NT2/D1 (cell line): Measurements from ENCODE around the gene OPCML.

Source experiments
- DNase-seq: peaks from one replicate; pipeline ENCODE4 v3.0.0-alpha.2; 2011; ENCODE audit warnings: low read depth, low spot score
- H3K27me3 ChIP-seq: 2 replicates; pipeline ENCODE4 v1.6.0; 2011; ENCODE audit warnings: mild to moderate bottlenecking; ENCODE audit not compliant: insufficient read length, insufficient read depth
- H3K36me3 ChIP-seq: 2 replicates; pipeline ENCODE4 v1.6.1; 2011; ENCODE audit warnings: mild to moderate bottlenecking, low read length, mixed read lengths; ENCODE audit not compliant: insufficient read depth, insufficient read length
- H3K4me1 ChIP-seq: 2 replicates; pipeline ENCODE4 v1.5.1; 2011; ENCODE audit not compliant: insufficient read depth, insufficient read length
- H3K4me3 ChIP-seq: 2 replicates; pipeline ENCODE4 v1.5.1; 2011; ENCODE audit warnings: low read depth; ENCODE audit not compliant: insufficient read length
- H3K9ac ChIP-seq: 2 replicates; pipeline ENCODE4 v1.6.0; 2011; ENCODE audit warnings: low read depth; ENCODE audit not compliant: insufficient read length
- H3K9me3 ChIP-seq: 2 replicates; pipeline ENCODE4 v1.5.1; 2011; ENCODE audit warnings: mild to moderate bottlenecking, low read length; ENCODE audit not compliant: insufficient read depth
- SUZ12 ChIP-seq: IDR thresholded peaks from 2 replicates; pipeline ENCODE4 v1.6.1; 2011; ENCODE audit not compliant: insufficient read length, insufficient read depth; ENCODE audit errors: extremely low read depth
- YY1 ChIP-seq: IDR thresholded peaks from 2 replicates; pipeline ENCODE4 v1.6.1; 2011; ENCODE audit not compliant: insufficient read length, insufficient read depth
- ZNF274 ChIP-seq: IDR thresholded peaks from 2 replicates; pipeline ENCODE4 v1.6.1; 2011; ENCODE audit warnings: mild to moderate bottlenecking, low read depth, low read length

The OPCML gene

GRCh38 chr11:133522344-133522743, 10.0 kb downstream of the OPCML start:
- Histone ChIP-seq H3K4me1 (peaks cover 8% of the 10 kb centered on the region), H3K9ac (no peak overlapping the region), H3K4me3 (no peak overlapping the region), H3K36me3 (no peaks in the 10 kb centered on the region), H3K9me3 (no peaks in the 10 kb centered on the region), H3K27me3 (no peaks in the 10 kb centered on the region)
- TF ChIP-seq YY1: no peak
- no peak for TF ChIP-seq SUZ12
- no peak for TF ChIP-seq ZNF274
- DNase-seq: no peak

- Histone ChIP-seq H3K27me3 (no peaks in the 10 kb centered on the region), H3K4me3 (no peak overlapping the region), H3K4me1 (peaks cover 5% of the 10 kb centered on the region), H3K9me3 (no peaks in the 10 kb centered on the region), H3K9ac (no peak overlapping the region), H3K36me3 (no peaks in the 10 kb centered on the region)
- DNase-seq: no peak
- no peak for TF ChIP-seq ZNF274
- TF ChIP-seq SUZ12: no peak
- TF ChIP-seq YY1: no peak
These were observed 10.8 kb downstream of the OPCML start for GRCh38 chr11:133521502-133521901.

GRCh38 chr11:133520707-133521106, 11.6 kb downstream of the OPCML start:
- H3K9ac ChIP-seq: no peak overlapping the region
- H3K9me3 ChIP-seq: no peaks in the 10 kb centered on the region
- H3K27me3 ChIP-seq: no peaks in the 10 kb centered on the region
- H3K36me3 ChIP-seq: no peaks in the 10 kb centered on the region
- no peak for DNase-seq
- no peak overlapping the region for H3K4me3 ChIP-seq
- H3K4me1 ChIP-seq: peaks cover 3% of the 10 kb centered on the region
- TF ChIP-seq ZNF274 (no peak), SUZ12 (no peak), YY1 (no peak)

GRCh38 chr11:133519560-133519959, 12.7 kb downstream of the OPCML start:
- Histone ChIP-seq H3K4me3 (no peak overlapping the region), H3K4me1 (peaks cover 3% of the 10 kb centered on the region), H3K9me3 (no peaks in the 10 kb centered on the region), H3K36me3 (no peaks in the 10 kb centered on the region), H3K27me3 (no peaks in the 10 kb centered on the region), H3K9ac (no peak overlapping the region)
- DNase-seq: no peak
- TF ChIP-seq SUZ12 (no peak), YY1 (no peak), ZNF274 (no peak)

- TF ChIP-seq YY1 (no peak), ZNF274 (no peak), SUZ12 (no peak)
- Histone ChIP-seq H3K4me1 (peaks cover 3% of the 10 kb centered on the region), H3K4me3 (no peak overlapping the region), H3K9ac (no peak overlapping the region), H3K36me3 (no peaks in the 10 kb centered on the region), H3K9me3 (no peaks in the 10 kb centered on the region), H3K27me3 (no peaks in the 10 kb centered on the region)
- DNase-seq: no peak
These were observed 13.5 kb downstream of the OPCML start for GRCh38 chr11:133518702-133519264.

- no peaks in the 10 kb centered on the region for H3K36me3 ChIP-seq
- no peaks in the 10 kb centered on the region for H3K27me3 ChIP-seq
- no peak overlapping the region for H3K4me3 ChIP-seq
- H3K9ac ChIP-seq: no peak overlapping the region
- no peak for TF ChIP-seq SUZ12
- no peak for DNase-seq
- H3K4me1 ChIP-seq: peaks cover 3% of the 10 kb centered on the region
- no peaks in the 10 kb centered on the region for H3K9me3 ChIP-seq
These were observed 15.5 kb downstream of the OPCML start for GRCh38 chr11:133516845-133517244.

- no peak for DNase-seq
These were observed 17.2 kb downstream of the OPCML start for GRCh38 chr11:133515107-133515506.

More at GRCh38 chr11:133515107-133515506, 17.2 kb downstream of the OPCML start:
- Histone ChIP-seq H3K36me3 (no peaks in the 10 kb centered on the region), H3K27me3 (no peaks in the 10 kb centered on the region), H3K9me3 (no peaks in the 10 kb centered on the region), H3K4me1 (peaks cover 3% of the 10 kb centered on the region), H3K4me3 (no peak overlapping the region), H3K9ac (no peak overlapping the region)
- TF ChIP-seq ZNF274 (no peak), YY1 (no peak), SUZ12 (no peak)
